Endothelial cell (in vitro differentiated cells): ENCODE data around the gene DR1. TPM values are rescaled to one million over a fixed set of nuclear protein-coding genes. Genes with fewer than 3 reads are reported as not detected.

Source experiments
- DNase-seq: peaks from one replicate; pipeline ENCODE4 v3.0.0; 2021; ENCODE audit warnings: low spot score
- H3K27ac Mint-ChIP-seq: one replicate; pipeline ENCODE4 v1.8.0; 2021; ENCODE audit warnings: mixed read lengths, inconsistent platforms; ENCODE audit not compliant: unreplicated experiment
- H3K27me3 Mint-ChIP-seq: one replicate; pipeline ENCODE4 v1.8.0; 2021; ENCODE audit warnings: mild to moderate bottlenecking, moderate library complexity, mixed read lengths, inconsistent platforms; ENCODE audit not compliant: unreplicated experiment
- H3K36me3 Mint-ChIP-seq: one replicate; pipeline ENCODE4 v1.8.0; 2021; ENCODE audit warnings: mild to moderate bottlenecking, low read depth, mixed read lengths, inconsistent platforms; ENCODE audit not compliant: unreplicated experiment
- H3K4me1 Mint-ChIP-seq: one replicate; pipeline ENCODE4 v1.8.0; 2021; ENCODE audit warnings: mild to moderate bottlenecking, mixed read lengths, inconsistent platforms; ENCODE audit not compliant: unreplicated experiment
- H3K4me3 Mint-ChIP-seq: one replicate; pipeline ENCODE4 v1.8.0; 2021; ENCODE audit warnings: mild to moderate bottlenecking, mixed read lengths, inconsistent platforms; ENCODE audit not compliant: unreplicated experiment
- H3K9me3 Mint-ChIP-seq: one replicate; pipeline ENCODE4 v1.8.0; 2021; ENCODE audit warnings: mixed read lengths, inconsistent platforms; ENCODE audit not compliant: unreplicated experiment
- CTCF ChIP-seq: fragments of 200-600 bp; sonication (generic); IDR thresholded peaks from one replicate; pipeline ENCODE4 v1.5.0; 2021; ENCODE audit warnings: antibody characterized with exemption; ENCODE audit not compliant: unreplicated experiment
- total RNA-seq: library from RNA; stranded (reverse); fragmentation: NEBNext Ultra II Directional; extraction: Animal tissue kit (Norgen Biotek cat#: 25700); gene quantifications from one replicate; pipeline ENCODE4 v1.2.1, GENCODE V29; 2021; ENCODE audit not compliant: unreplicated experiment

The DR1 gene
- total RNA-seq, 1 donor from 2014 or later: 47.4 TPM

- Mint-ChIP-seq H3K4me3 (no peak overlapping the region), H3K36me3 (no peaks in the 10 kb centered on the region), H3K9me3 (no peaks in the 10 kb centered on the region), H3K4me1 (no peaks in the 10 kb centered on the region), H3K27me3 (no peaks in the 10 kb centered on the region), H3K27ac (no peak overlapping the region)
- no peak for TF ChIP-seq CTCF
- DNase-seq: no peak
These were observed 6.5 kb upstream of the DR1 start for GRCh38 chr1:93339171-93339697.

GRCh38 chr1:93340090-93340489 lies 5.6 kb upstream of the DR1 start:
- TF ChIP-seq CTCF: no peak
- no peaks in the 10 kb centered on the region for H3K4me1 Mint-ChIP-seq
- DNase-seq: no peak
- no peak overlapping the region for H3K4me3 Mint-ChIP-seq
- H3K36me3 Mint-ChIP-seq: no peaks in the 10 kb centered on the region
- H3K27ac Mint-ChIP-seq: no peak overlapping the region
- no peaks in the 10 kb centered on the region for H3K9me3 Mint-ChIP-seq
- H3K27me3 Mint-ChIP-seq: no peaks in the 10 kb centered on the region

- DNase-seq: no peak
- Mint-ChIP-seq H3K4me1 (peaks cover 13% of the 10 kb centered on the region), H3K27me3 (peaks cover 3% of the 10 kb centered on the region), H3K27ac (no peak overlapping the region), H3K9me3 (no peaks in the 10 kb centered on the region), H3K4me3 (no peak overlapping the region), H3K36me3 (peaks cover 6% of the 10 kb centered on the region)
- TF ChIP-seq CTCF: no peak
These were observed 1.2 kb upstream of the DR1 start for GRCh38 chr1:93344484-93344883.

GRCh38 chr1:93344886-93345632 lies 648 bp upstream of the DR1 start:
- DNase-seq: no peak
- Mint-ChIP-seq H3K27ac (peak overlapping the region; percentile 97), H3K27me3 (peaks cover 3% of the 10 kb centered on the region), H3K4me3 (peak overlapping the region; percentile 98), H3K4me1 (peaks cover 16% of the 10 kb centered on the region), H3K9me3 (no peaks in the 10 kb centered on the region), H3K36me3 (peaks cover 6% of the 10 kb centered on the region)
- TF ChIP-seq CTCF: no peak

GRCh38 chr1:93346421-93346993 lies 800 bp downstream of the DR1 start:
- Mint-ChIP-seq H3K9me3 (no peaks in the 10 kb centered on the region), H3K27ac (peak overlapping the region; percentile 98), H3K36me3 (peaks cover 6% of the 10 kb centered on the region), H3K4me3 (peak overlapping the region; percentile 98), H3K4me1 (peaks cover 18% of the 10 kb centered on the region), H3K27me3 (peaks cover 3% of the 10 kb centered on the region)
- no peak for TF ChIP-seq CTCF
- DNase-seq: peak; percentile 14
